CD1c-positive myeloid dendritic cell (primary cell): ENCODE data around the gene ZNF814.
"Not testable (repeated sequence)": the region's sequence is repeated elsewhere in the genome, so short reads cannot be mapped to it uniquely, and the experiment has no call there.

ENCODE experiments used
- DNase-seq: peaks from one replicate; pipeline ENCODE4 v3.0.0-alpha.2; 2016; ENCODE audit errors: extremely low spot score

The ZNF814 gene

GRCh38 chr19:57888560-57889231, at the start of gene ZNF814:
Gene ZNF814 (minus strand): TSS chr19:57889037. CDS start chr19:57888802, 235 bp downstream.
- peak; percentile 88 for DNase-seq

GRCh38 chr19:57935731-57936130, 46.9 kb upstream of the ZNF814 start:
- DNase-seq: no peak

GRCh38 chr19:57934820-57935665, 46.2 kb upstream of the ZNF814 start, which contains the start of gene ZNF418:
Gene ZNF418 (minus strand): TSS chr19:57935402. CDS start chr19:57933822, 1,580 bp downstream.
- peak; percentile 84 for DNase-seq

- DNase-seq: no peak
Observed at GRCh38 chr19:57927587-57927986, 38.8 kb upstream of the ZNF814 start.

- peak; percentile 97 for DNase-seq
Observed at GRCh38 chr19:57916168-57916995, 27.5 kb upstream of the ZNF814 start, which contains the start of gene ZNF417. Gene ZNF417 (minus strand): TSS chr19:57916592. CDS start chr19:57916411, 181 bp downstream.

GRCh38 chr19:57914531-57914930, 25.7 kb upstream of the ZNF814 start:
- DNase-seq: no peak

GRCh38 chr19:57907394-57907793, 18.6 kb upstream of the ZNF814 start:
- no peak for DNase-seq

- no peak for DNase-seq
Observed at GRCh38 chr19:57905258-57905657, 16.4 kb upstream of the ZNF814 start.

- DNase-seq: no peak
Observed at GRCh38 chr19:57903618-57904184, 14.9 kb upstream of the ZNF814 start.

GRCh38 chr19:57900311-57900710, 11.5 kb upstream of the ZNF814 start:
- no peak for DNase-seq

- not testable (repeated sequence) for DNase-seq
Observed at GRCh38 chr19:57890706-57891105, 1.9 kb upstream of the ZNF814 start.

GRCh38 chr19:57888107-57888559, 704 bp downstream of the ZNF814 start:
- DNase-seq: no peak

- DNase-seq: no peak
Observed at GRCh38 chr19:57887195-57887941, 1.5 kb downstream of the ZNF814 start.

- DNase-seq: no peak
Observed at GRCh38 chr19:57886046-57886445, 2.8 kb downstream of the ZNF814 start.

- not testable (repeated sequence) for DNase-seq
Observed at GRCh38 chr19:57873883-57874799, 14.7 kb downstream of the ZNF814 start.

GRCh38 chr19:57872450-57872849, 16.4 kb downstream of the ZNF814 start:
- DNase-seq: no peak

- no peak for DNase-seq
Observed at GRCh38 chr19:57870225-57870624, 18.6 kb downstream of the ZNF814 start.

- DNase-seq: not testable (repeated sequence)
Observed at GRCh38 chr19:57869655-57870054, 19.2 kb downstream of the ZNF814 start.

- no peak for DNase-seq
Observed at GRCh38 chr19:57867868-57868492, 20.9 kb downstream of the ZNF814 start.
